CD4-positive, alpha-beta T cell treated with Interleukin-1 beta for 1 hour (primary cell): ENCODE measurements around the gene SMIM35.

Experiments used
- DNase-seq, 2 donors: peaks; one replicate each; pipeline ENCODE4 v3.0.0-alpha.2; 2020 to 2022

SMIM35 gene

GRCh38 chr11:118108513-118108912, 21.8 kb upstream of the SMIM35 start:
- DNase-seq: no peak

GRCh38 chr11:118106789-118107335, 20.1 kb upstream of the SMIM35 start:
- DNase-seq: no peak

- DNase-seq: no peak
These were observed 19.0 kb upstream of the SMIM35 start for GRCh38 chr11:118105657-118106305.

- no peak for DNase-seq
These were observed 17.7 kb upstream of the SMIM35 start for GRCh38 chr11:118104491-118104890.

- no peak for DNase-seq
These were observed 16.0 kb upstream of the SMIM35 start for GRCh38 chr11:118102721-118103261.

- no peak for DNase-seq
These were observed 14.0 kb upstream of the SMIM35 start for GRCh38 chr11:118100691-118101232.

- no peak for DNase-seq
These were observed 13.2 kb upstream of the SMIM35 start for GRCh38 chr11:118099838-118100556.

GRCh38 chr11:118098996-118099837, 12.5 kb upstream of the SMIM35 start:
- no peak for DNase-seq

GRCh38 chr11:118095967-118096367, 9.2 kb upstream of the SMIM35 start:
- no peak for DNase-seq

GRCh38 chr11:118095493-118095892, 8.7 kb upstream of the SMIM35 start:
- no peak for DNase-seq

GRCh38 chr11:118092907-118093571, 6.3 kb upstream of the SMIM35 start:
- DNase-seq: no peak

- no peak for DNase-seq
These were observed 4.9 kb upstream of the SMIM35 start for GRCh38 chr11:118091690-118092089.

- no peak for DNase-seq
These were observed 3.9 kb upstream of the SMIM35 start for GRCh38 chr11:118090545-118091162.

- DNase-seq: peak in 1 of 2 donors; percentile 69
These were observed 1.8 kb upstream of the SMIM35 start for GRCh38 chr11:118088531-118088930.

GRCh38 chr11:118087931-118088330, 1.2 kb upstream of the SMIM35 start:
- no peak for DNase-seq

GRCh38 chr11:118084656-118085055, 2.1 kb downstream of the SMIM35 start:
- DNase-seq: no peak

- DNase-seq: peak in 1 of 2 donors; percentile 3
These were observed 2.5 kb downstream of the SMIM35 start for GRCh38 chr11:118084247-118084646.

GRCh38 chr11:118082880-118083552, 3.7 kb downstream of the SMIM35 start:
- no peak for DNase-seq

- peak in 1 of 2 donors; percentile 56 for DNase-seq
These were observed 5.4 kb downstream of the SMIM35 start for GRCh38 chr11:118081241-118081958.

- DNase-seq: no peak
These were observed 6.5 kb downstream of the SMIM35 start for GRCh38 chr11:118080296-118080695.
